OCI-LY7 (cell line): Measurements from ENCODE around the gene UCHL1. TPM values are rescaled to one million over a fixed set of nuclear protein-coding genes. Genes with fewer than 3 reads are reported as not detected.

ENCODE experiments used
- BruUV-seq: library from RNA; stranded (reverse); fragments of 400-500 nt; replicated peaks from 2 replicates; lab custom pipeline; 2021; lab: Mats Ljungman, UMichigan
- CTCF ChIA-PET: fragments of 300-600 bp; sonication (Branson Sonifier 250); formaldehyde crosslinking; loops from one replicate; lab custom pipeline; 2022; ENCODE audit warnings: antibody characterized with exemption; ENCODE audit not compliant: unreplicated experiment; lab: Charles Lee
- POLR2A ChIA-PET: fragments of 300-600 bp; sonication (Branson Sonifier 250); formaldehyde crosslinking; loops from one replicate; lab custom pipeline; 2022; ENCODE audit warnings: antibody characterized with exemption; lab: Charles Lee
- DNase-seq: peaks from one replicate; pipeline ENCODE4 v3.0.0-alpha.2; 2015; ENCODE audit warnings: low spot score
- H2AFZ ChIP-seq: fragments of 200-600 bp; sonication (generic), shearing (Covaris generic); 2 replicates; pipeline ENCODE4 v1.6.1; 2014; ENCODE audit warnings: mild to moderate bottlenecking, antibody characterized with exemption, low read length, moderate library complexity
- H3K27ac ChIP-seq: fragments of 200-600 bp; sonication (generic); 2 replicates; pipeline ENCODE4 v1.5.1; 2014; ENCODE audit warnings: mixed run types, low read depth, mild to moderate bottlenecking, moderate library complexity, low read length, inconsistent platforms; ENCODE audit not compliant: poor library complexity, severe bottlenecking
- H3K36me3 ChIP-seq: fragments of 200-600 bp; sonication (generic); 2 replicates; pipeline ENCODE4 v1.6.1; 2014; ENCODE audit warnings: mild to moderate bottlenecking, antibody characterized with exemption, low read length, moderate library complexity, mixed read lengths; ENCODE audit not compliant: insufficient read depth
- H3K4me1 ChIP-seq: fragments of 200-600 bp; sonication (generic); 2 replicates; pipeline ENCODE4 v1.5.1; 2014; ENCODE audit warnings: mild to moderate bottlenecking, low read length; ENCODE audit not compliant: insufficient read depth, poor library complexity, severe bottlenecking
- H3K4me2 ChIP-seq: fragments of 200-600 bp; sonication (generic); 2 replicates; pipeline ENCODE4 v1.6.1; 2014; ENCODE audit warnings: mild to moderate bottlenecking, low read length
- H3K4me3 ChIP-seq: fragments of 200-600 bp; sonication (generic); 2 replicates; pipeline ENCODE4 v1.5.1; 2014; ENCODE audit warnings: mild to moderate bottlenecking, low read depth, low read length; ENCODE audit not compliant: poor library complexity, severe bottlenecking
- H3K79me2 ChIP-seq: fragments of 200-600 bp; sonication (generic); 2 replicates; pipeline ENCODE4 v1.6.1; 2016; ENCODE audit warnings: low read depth, mild to moderate bottlenecking, low read length, moderate library complexity, mixed read lengths; ENCODE audit not compliant: insufficient read depth
- H3K9me2 ChIP-seq: fragments of 200-600 bp; sonication (generic); 2 replicates; pipeline ENCODE4 v1.6.1; 2016; ENCODE audit warnings: mild to moderate bottlenecking, low read length, mixed read lengths; ENCODE audit not compliant: insufficient read depth
- H3K9me3 ChIP-seq: fragments of 200-600 bp; sonication (generic); 2 replicates; pipeline ENCODE4 v1.6.1; 2014; ENCODE audit warnings: mild to moderate bottlenecking, mixed run types, low read length, mixed read lengths
- H4K20me1 ChIP-seq: fragments of 200-600 bp; sonication (generic); 2 replicates; pipeline ENCODE4 v1.6.1; 2014; ENCODE audit warnings: mild to moderate bottlenecking, antibody characterized with exemption, low read length, moderate library complexity, mixed read lengths; ENCODE audit not compliant: insufficient read depth
- CTCF ChIP-seq: fragments of 200-600 bp; sonication (generic); conservative IDR thresholded peaks from 2 replicates; pipeline ENCODE4 v1.5.1; 2014; ENCODE audit warnings: mild to moderate bottlenecking, antibody characterized with exemption, low read length, moderate library complexity, mixed read lengths
- EZH2phosphoT487 ChIP-seq: fragments of 200-600 bp; sonication (generic); IDR thresholded peaks from 2 replicates; pipeline ENCODE4 v1.6.1; 2018; ENCODE audit warnings: low read depth, borderline replicate concordance, mild to moderate bottlenecking, mixed run types, antibody characterized with exemption, low read length, moderate library complexity, mixed read lengths
- intact Hi-C: fragments of 100-400 bp; cut with micrococcal nuclease; formaldehyde crosslinking; loops from one replicate; pipeline ENCODE4 v1.10.0; 2022; ENCODE audit not compliant: unreplicated experiment
- total RNA-seq, 2 experiments: library from RNA; depleted of rRNA in 1 of 2; stranded (reverse); fragments of >200 nt in 1 of 2; shearing (Covaris generic) in 1 of 2; gene quantifications; 2 replicates each; pipeline ENCODE4 v1.2.3, GENCODE V29; 2014 to 2022

UCHL1 gene
- total RNA-seq, 2 experiments from 2014 or later: 430 to 432 TPM

- peaks cover 40% of the 10 kb centered on the region for H3K4me1 ChIP-seq
- POLR2A ChIA-PET: interaction anchor here (0.6 to 1.8 kb wide), 5 partner anchors 42 to 290 kb away, joined by 4 to 8 read pairs (median 5); partner anchors contain the start of gene UCHL1
- peaks cover 16% of the 10 kb centered on the region; the same call in 1 of the 2 replicates for H4K20me1 ChIP-seq
- no peaks in the 10 kb centered on the region for H3K9me3 ChIP-seq
- H3K79me2 ChIP-seq: peaks cover 42% of the 10 kb centered on the region
- peak overlapping the region; percentile 90 for H3K4me3 ChIP-seq
- CTCF ChIA-PET: interaction anchor here (0.6 kb wide), 1 partner anchor 237 kb away, joined by 3 read pairs; no protein-coding TSS in a partner anchor
- H3K27ac ChIP-seq: peak overlapping the region; percentile 40
- H3K4me2 ChIP-seq: peak overlapping the region; percentile 96
- H3K9me2 ChIP-seq: no peaks in the 10 kb centered on the region
- no peak for DNase-seq
- TF ChIP-seq EZH2phosphoT487: no peak
- TF ChIP-seq CTCF: 0 out of 2 replicates have a peak, but pooled peaks have one; percentile 18
- BruUV-seq: no TSS peak
- H3K36me3 ChIP-seq: no peaks in the 10 kb centered on the region
- peak overlapping the region; percentile 88 for H2AFZ ChIP-seq
- intact Hi-C loops: loop anchor here (1.0 to 10.0 kb wide), 7 partner anchors 82 to 1022 kb away; no protein-coding TSS in a partner anchor
Observed at GRCh38 chr4:41214825-41215146, 41.9 kb upstream of the UCHL1 start.

- peak overlapping the region; percentile 96 for H3K4me2 ChIP-seq
- no peaks in the 10 kb centered on the region for H3K9me2 ChIP-seq
- peak overlapping the region; percentile 40 for H3K27ac ChIP-seq
- H4K20me1 ChIP-seq: peaks cover 16% of the 10 kb centered on the region; the same call in 1 of the 2 replicates
- ChIA-PET CTCF (interaction anchor here (0.6 kb wide), 1 partner anchor 237 kb away, joined by 3 read pairs; no protein-coding TSS in a partner anchor), POLR2A (interaction anchor here (1.5 kb wide), 3 partner anchors 41 to 290 kb away, joined by 5 to 8 read pairs (median 5); partner anchors contain the start of gene UCHL1)
- intact Hi-C loops: loop anchor here (10.0 kb wide), 1 partner anchor 110 kb away; no protein-coding TSS in a partner anchor
- H3K79me2 ChIP-seq: peaks cover 38% of the 10 kb centered on the region
- peak overlapping the region; percentile 90 for H3K4me3 ChIP-seq
- H3K4me1 ChIP-seq: peaks cover 40% of the 10 kb centered on the region
- no peaks in the 10 kb centered on the region for H3K36me3 ChIP-seq
- TF ChIP-seq CTCF: no peak
- TF ChIP-seq EZH2phosphoT487: no peak
- no peaks in the 10 kb centered on the region for H3K9me3 ChIP-seq
- no peak for DNase-seq
- H2AFZ ChIP-seq: peak overlapping the region; percentile 88
- no TSS peak for BruUV-seq
Observed at GRCh38 chr4:41215155-41215554, 41.6 kb upstream of the UCHL1 start.

- intact Hi-C loops: loop anchor here (10.0 kb wide), 1 partner anchor 111 kb away; no protein-coding TSS in a partner anchor
- H2AFZ ChIP-seq: peak overlapping the region; percentile 88
- POLR2A ChIA-PET: interaction anchor here (0.5 to 1.6 kb wide), 5 partner anchors 41 to 305 kb away, joined by 3 to 5 read pairs (median 3); partner anchors contain the start of gene UCHL1
Observed at GRCh38 chr4:41215969-41216293, 40.8 kb upstream of the UCHL1 start.

More at GRCh38 chr4:41215969-41216293, 40.8 kb upstream of the UCHL1 start:
- DNase-seq: no peak
- H3K4me3 ChIP-seq: peak overlapping the region; percentile 74
- peaks cover 30% of the 10 kb centered on the region for H3K79me2 ChIP-seq
- no peak for TF ChIP-seq EZH2phosphoT487
- no peak for TF ChIP-seq CTCF
- H3K4me2 ChIP-seq: peak overlapping the region; percentile 96
- H3K27ac ChIP-seq: peak overlapping the region; percentile 40
- no peaks in the 10 kb centered on the region for H3K9me2 ChIP-seq
- BruUV-seq: no TSS peak
- peaks cover 40% of the 10 kb centered on the region for H3K4me1 ChIP-seq
- no peaks in the 10 kb centered on the region for H3K36me3 ChIP-seq
- H3K9me3 ChIP-seq: no peaks in the 10 kb centered on the region
- CTCF ChIA-PET: interaction anchor here (1.2 kb wide), 1 partner anchor 41 kb away, joined by 3 read pairs; the partner anchor contains the start of gene UCHL1
- H4K20me1 ChIP-seq: peaks cover 16% of the 10 kb centered on the region; the same call in 1 of the 2 replicates
